Calu3 (cell line): ENCODE results near the gene SPAG16. TPM values are rescaled to one million over a fixed set of nuclear protein-coding genes. Genes with fewer than 3 reads are reported as not detected.

Experiments used
- BruUV-seq: library from RNA; stranded (reverse); fragments of 400-500 nt; replicated peaks from 2 replicates; lab custom pipeline; 2021; lab: Mats Ljungman, UMichigan
- CTCF ChIA-PET: fragments of 300-600 bp; sonication (Branson Sonifier 250); formaldehyde crosslinking; loops from one replicate; lab custom pipeline; 2022; ENCODE audit warnings: antibody characterized with exemption; lab: Charles Lee
- DNase-seq: peaks from one replicate; pipeline ENCODE4 v3.0.0; 2022
- H3K27ac Mint-ChIP-seq: one replicate; pipeline ENCODE4 v1.8.0; 2022; ENCODE audit warnings: mixed read lengths; ENCODE audit not compliant: unreplicated experiment
- H3K27me3 Mint-ChIP-seq: one replicate; pipeline ENCODE4 v1.8.0; 2022; ENCODE audit warnings: mixed read lengths; ENCODE audit not compliant: unreplicated experiment
- H3K36me3 Mint-ChIP-seq: one replicate; pipeline ENCODE4 v1.8.0; 2022; ENCODE audit warnings: mild to moderate bottlenecking, moderate library complexity, mixed read lengths; ENCODE audit not compliant: insufficient read depth, unreplicated experiment
- H3K4me1 Mint-ChIP-seq: one replicate; pipeline ENCODE4 v1.8.0; 2022; ENCODE audit warnings: mild to moderate bottlenecking, low read depth, mixed read lengths; ENCODE audit not compliant: unreplicated experiment
- H3K4me3 Mint-ChIP-seq: one replicate; pipeline ENCODE4 v1.8.0; 2022; ENCODE audit warnings: mild to moderate bottlenecking, low read depth, moderate library complexity, mixed read lengths; ENCODE audit not compliant: unreplicated experiment
- H3K9me3 Mint-ChIP-seq: one replicate; pipeline ENCODE4 v1.8.0; 2022; ENCODE audit warnings: low read depth, mixed read lengths; ENCODE audit not compliant: unreplicated experiment
- intact Hi-C: fragments of 100-400 bp; cut with micrococcal nuclease; formaldehyde crosslinking; loops from one replicate; pipeline ENCODE4 v1.10.0; 2022; ENCODE audit not compliant: unreplicated experiment
- total RNA-seq: library from RNA; stranded (reverse); gene quantifications from 2 replicates; pipeline ENCODE4 v1.2.3, GENCODE V29; 2022
- TF ChIP-seq, protein P1 (sequence below): fragments of 200-600 bp; IDR thresholded peaks from one replicate; pipeline ENCODE4 v1.8.0; 2022; ENCODE audit warnings: antibody characterized with exemption; ENCODE audit not compliant: unreplicated experiment

The SPAG16 gene
- total RNA-seq, 1 experiment from 2014 or later: 30.2 TPM

DNA sequence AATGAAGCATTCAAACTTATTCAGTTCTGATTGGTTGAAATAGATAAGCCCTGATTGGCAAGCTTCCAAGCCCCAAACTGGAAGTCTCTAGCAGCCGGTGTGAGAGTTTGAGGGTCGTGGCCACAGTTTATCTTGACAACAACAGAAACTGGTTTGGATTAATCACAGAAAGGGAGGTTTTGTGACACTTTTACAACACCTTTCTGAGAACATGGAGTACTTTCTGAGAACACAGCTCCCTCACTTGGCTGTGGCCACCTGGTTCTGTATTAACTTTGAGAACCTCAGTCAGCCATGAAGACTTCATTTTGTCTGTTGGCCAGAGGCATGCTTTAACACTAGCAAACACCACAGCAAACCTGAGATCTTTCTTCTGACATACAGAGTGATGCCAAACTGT, 845.9 kb downstream of the SPAG16 start:
- peaks cover 34% of the 10 kb centered on the region for H3K4me1 Mint-ChIP-seq
- BruUV-seq: no TSS peak
- H3K27me3 Mint-ChIP-seq: no peaks in the 10 kb centered on the region
- CTCF ChIA-PET: no interaction called here
- H3K9me3 Mint-ChIP-seq: peaks cover 5% of the 10 kb centered on the region
- DNase-seq: no peak
- no peak overlapping the region for H3K27ac Mint-ChIP-seq
- H3K4me3 Mint-ChIP-seq: no peak overlapping the region
- intact Hi-C loops: no loop called here
- H3K36me3 Mint-ChIP-seq: no peaks in the 10 kb centered on the region
- TF ChIP-seq, protein P1, sequence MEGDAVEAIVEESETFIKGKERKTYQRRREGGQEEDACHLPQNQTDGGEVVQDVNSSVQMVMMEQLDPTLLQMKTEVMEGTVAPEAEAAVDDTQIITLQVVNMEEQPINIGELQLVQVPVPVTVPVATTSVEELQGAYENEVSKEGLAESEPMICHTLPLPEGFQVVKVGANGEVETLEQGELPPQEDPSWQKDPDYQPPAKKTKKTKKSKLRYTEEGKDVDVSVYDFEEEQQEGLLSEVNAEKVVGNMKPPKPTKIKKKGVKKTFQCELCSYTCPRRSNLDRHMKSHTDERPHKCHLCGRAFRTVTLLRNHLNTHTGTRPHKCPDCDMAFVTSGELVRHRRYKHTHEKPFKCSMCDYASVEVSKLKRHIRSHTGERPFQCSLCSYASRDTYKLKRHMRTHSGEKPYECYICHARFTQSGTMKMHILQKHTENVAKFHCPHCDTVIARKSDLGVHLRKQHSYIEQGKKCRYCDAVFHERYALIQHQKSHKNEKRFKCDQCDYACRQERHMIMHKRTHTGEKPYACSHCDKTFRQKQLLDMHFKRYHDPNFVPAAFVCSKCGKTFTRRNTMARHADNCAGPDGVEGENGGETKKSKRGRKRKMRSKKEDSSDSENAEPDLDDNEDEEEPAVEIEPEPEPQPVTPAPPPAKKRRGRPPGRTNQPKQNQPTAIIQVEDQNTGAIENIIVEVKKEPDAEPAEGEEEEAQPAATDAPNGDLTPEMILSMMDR: no peak

DNA sequence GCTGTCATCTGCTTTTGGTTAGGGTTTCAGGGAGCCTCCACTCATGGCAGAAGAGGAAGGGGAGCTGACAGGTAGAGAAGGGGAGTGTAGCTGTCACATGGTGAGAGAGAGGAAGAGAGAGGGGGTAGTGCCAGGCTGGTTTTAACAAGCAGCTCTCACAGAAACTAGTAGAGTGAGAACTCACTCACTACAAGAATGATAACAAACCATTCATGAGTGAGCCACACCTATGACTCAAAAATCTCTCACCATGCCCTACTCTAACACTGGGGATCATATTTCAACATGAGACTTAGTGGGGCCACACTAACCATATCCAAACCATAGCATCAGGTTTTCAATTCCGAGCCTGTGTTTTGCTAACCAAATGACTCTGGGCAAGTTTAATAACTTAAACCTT, 851.7 kb downstream of the SPAG16 start:
- H3K27me3 Mint-ChIP-seq: no peaks in the 10 kb centered on the region
- H3K36me3 Mint-ChIP-seq: no peaks in the 10 kb centered on the region
- TF ChIP-seq, protein P1: no peak
- BruUV-seq: no TSS peak
- DNase-seq: peak; percentile 8
- CTCF ChIA-PET: interaction anchor here (0.6 kb wide), 1 partner anchor 1129 kb away, joined by 3 read pairs; no protein-coding TSS in a partner anchor
- no peak overlapping the region for H3K4me3 Mint-ChIP-seq
- intact Hi-C loops: no loop called here
- no peak overlapping the region for H3K27ac Mint-ChIP-seq
- peaks cover 2% of the 10 kb centered on the region for H3K9me3 Mint-ChIP-seq
- peaks cover 6% of the 10 kb centered on the region for H3K4me1 Mint-ChIP-seq

DNA sequence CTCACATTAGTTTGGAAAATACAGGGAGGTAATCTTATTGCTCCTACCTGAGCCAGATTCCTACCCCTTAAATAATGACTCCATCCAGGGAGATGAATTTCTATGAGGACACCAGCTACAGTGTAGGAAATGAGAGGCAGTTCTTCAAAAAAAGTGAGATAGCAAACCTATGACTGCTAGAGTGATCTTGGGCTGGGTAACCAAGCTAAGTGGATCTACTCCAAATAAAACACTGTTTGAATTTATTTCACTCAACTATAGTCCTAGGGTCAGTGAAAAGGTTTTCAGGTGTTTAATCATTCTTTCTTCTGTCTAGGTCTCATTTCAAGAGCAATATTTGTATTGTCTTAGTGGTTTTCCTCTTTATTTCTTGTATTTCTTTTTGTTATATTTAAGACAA, 854.5 kb downstream of the SPAG16 start:
- intact Hi-C loops: no loop called here
- TF ChIP-seq, protein P1: no peak
- no TSS peak for BruUV-seq
- peaks cover 2% of the 10 kb centered on the region for H3K9me3 Mint-ChIP-seq
- no peak overlapping the region for H3K27ac Mint-ChIP-seq
- no peaks in the 10 kb centered on the region for H3K36me3 Mint-ChIP-seq
- H3K4me1 Mint-ChIP-seq: peaks cover 16% of the 10 kb centered on the region
- no peak overlapping the region for H3K4me3 Mint-ChIP-seq
- DNase-seq: no peak
- H3K27me3 Mint-ChIP-seq: no peaks in the 10 kb centered on the region
- CTCF ChIA-PET: no interaction called here

DNA sequence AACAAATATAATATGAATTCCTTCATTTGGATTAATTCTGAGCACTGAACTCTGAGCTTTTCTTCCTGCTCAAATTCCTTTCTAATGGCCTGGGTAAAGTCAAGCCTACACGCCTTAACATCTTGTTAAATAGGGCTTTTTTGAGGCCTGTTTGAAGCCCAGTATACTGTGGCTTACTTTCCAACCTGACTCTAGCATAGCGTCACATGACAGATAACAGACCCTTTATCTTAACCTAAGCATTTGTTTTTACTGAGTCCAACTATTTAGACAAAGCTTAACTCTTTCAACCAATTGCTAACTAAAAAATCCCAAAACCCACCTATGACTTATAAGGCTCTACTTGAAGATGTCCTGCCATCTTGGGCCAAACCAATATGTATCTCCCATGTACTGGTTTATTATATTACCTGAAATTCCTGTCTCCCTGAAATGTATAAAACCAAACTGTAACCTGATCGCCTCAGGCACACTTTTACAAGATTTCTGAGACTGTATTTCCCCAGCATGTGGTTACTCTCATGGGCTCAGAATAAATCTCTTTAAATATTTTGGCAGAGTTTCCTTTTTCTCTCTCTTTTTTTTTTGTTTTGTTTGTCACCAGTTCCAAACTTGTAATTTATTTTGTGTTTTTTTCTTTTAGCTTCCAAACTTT, 855.5 kb downstream of the SPAG16 start:
- DNase-seq: no peak
- no TSS peak for BruUV-seq
- Mint-ChIP-seq H3K4me3 (no peak overlapping the region), H3K27me3 (no peaks in the 10 kb centered on the region), H3K36me3 (no peaks in the 10 kb centered on the region), H3K4me1 (peaks cover 16% of the 10 kb centered on the region), H3K9me3 (peaks cover 2% of the 10 kb centered on the region), H3K27ac (no peak overlapping the region)
- TF ChIP-seq, protein P1: no peak
- CTCF ChIA-PET: no interaction called here
- intact Hi-C loops: no loop called here
